Inflammatory macrophage (primary cell): ENCODE results near the gene FLT1.

Source experiments
- DNase-seq, 2 donors: peaks; one replicate each; pipeline ENCODE4 v3.0.0-alpha.2; 2020 to 2022

Gene FLT1

GRCh38 chr13:28426381-28426780, 68.5 kb downstream of the FLT1 start:
- DNase-seq = peak; percentile 40 to 58

GRCh38 chr13:28425793-28426192, 69.1 kb downstream of the FLT1 start:
- no peak for DNase-seq

- no peak for DNase-seq
Measured at GRCh38 chr13:28424541-28424940, 70.4 kb downstream of the FLT1 start.

GRCh38 chr13:28423010-28423409, 71.9 kb downstream of the FLT1 start:
- peak; percentile 93 to 94 for DNase-seq

- peak; percentile 40 to 54 for DNase-seq
Measured at GRCh38 chr13:28421676-28422410, 73.1 kb downstream of the FLT1 start.

GRCh38 chr13:28420704-28421103, 74.2 kb downstream of the FLT1 start:
- no peak for DNase-seq

GRCh38 chr13:28415994-28416421, 78.9 kb downstream of the FLT1 start:
- peak; percentile 38 to 52 for DNase-seq

GRCh38 chr13:28413999-28414398, 80.9 kb downstream of the FLT1 start:
- DNase-seq = no peak

- no peak for DNase-seq
Measured at GRCh38 chr13:28412981-28413380, 81.9 kb downstream of the FLT1 start.

- DNase-seq = peak in 1 of 2 donors; percentile 28
Measured at GRCh38 chr13:28411831-28412353, 83.0 kb downstream of the FLT1 start.

GRCh38 chr13:28410096-28410495, 84.8 kb downstream of the FLT1 start:
- DNase-seq = no peak

- DNase-seq = no peak
Measured at GRCh38 chr13:28409648-28410047, 85.3 kb downstream of the FLT1 start.

- no peak for DNase-seq
Measured at GRCh38 chr13:28408863-28409262, 86.1 kb downstream of the FLT1 start.

- peak; percentile 47 to 53 for DNase-seq
Measured at GRCh38 chr13:28408235-28408848, 86.6 kb downstream of the FLT1 start.

GRCh38 chr13:28406733-28407266, 88.1 kb downstream of the FLT1 start:
- peak in 1 of 2 donors; percentile 13 for DNase-seq

GRCh38 chr13:28402057-28402381, 92.9 kb downstream of the FLT1 start:
- DNase-seq = no peak

- DNase-seq = peak; percentile 82 to 88
Measured at GRCh38 chr13:28401303-28402056, 93.4 kb downstream of the FLT1 start.

- DNase-seq = no peak
Measured at GRCh38 chr13:28396053-28396452, 98.9 kb downstream of the FLT1 start.

- peak; percentile 83 to 84 for DNase-seq
Measured at GRCh38 chr13:28394422-28394821, 100.5 kb downstream of the FLT1 start.

- DNase-seq = no peak
Measured at GRCh38 chr13:28392896-28393505, 101.9 kb downstream of the FLT1 start.

GRCh38 chr13:28392428-28392827, 102.5 kb downstream of the FLT1 start:
- DNase-seq = no peak

- DNase-seq = no peak
Measured at GRCh38 chr13:28387740-28388501, 107.0 kb downstream of the FLT1 start.
